Left renal pelvis (tissue), 4 donors: ENCODE measurements around the gene NFIL3. TPM values are rescaled to one million over a fixed set of nuclear protein-coding genes. Genes with fewer than 3 reads are reported as not detected.
A peak's percentile ranks its signal among the peaks of the same experiment; 100 is the strongest.

Experiments
- DNase-seq, 4 donors: peaks; one replicate each; pipeline ENCODE4 v3.0.0-alpha.2; 2013; ENCODE audit warnings: low read depth in 4 of 4, low spot score in 3 of 4
- polyA plus RNA-seq, 4 donors: library from polyadenylated mRNA; unstranded; fragments of 120-200 nt; gene quantifications; one replicate each; pipeline ENCODE4 v1.2.1, GENCODE V29; 2013; ENCODE audit not compliant: insufficient read length in 4 of 4

NFIL3 gene
- polyA plus RNA-seq, 4 donors = 24.2 to 51.8 (median 35.8) TPM

DNA sequence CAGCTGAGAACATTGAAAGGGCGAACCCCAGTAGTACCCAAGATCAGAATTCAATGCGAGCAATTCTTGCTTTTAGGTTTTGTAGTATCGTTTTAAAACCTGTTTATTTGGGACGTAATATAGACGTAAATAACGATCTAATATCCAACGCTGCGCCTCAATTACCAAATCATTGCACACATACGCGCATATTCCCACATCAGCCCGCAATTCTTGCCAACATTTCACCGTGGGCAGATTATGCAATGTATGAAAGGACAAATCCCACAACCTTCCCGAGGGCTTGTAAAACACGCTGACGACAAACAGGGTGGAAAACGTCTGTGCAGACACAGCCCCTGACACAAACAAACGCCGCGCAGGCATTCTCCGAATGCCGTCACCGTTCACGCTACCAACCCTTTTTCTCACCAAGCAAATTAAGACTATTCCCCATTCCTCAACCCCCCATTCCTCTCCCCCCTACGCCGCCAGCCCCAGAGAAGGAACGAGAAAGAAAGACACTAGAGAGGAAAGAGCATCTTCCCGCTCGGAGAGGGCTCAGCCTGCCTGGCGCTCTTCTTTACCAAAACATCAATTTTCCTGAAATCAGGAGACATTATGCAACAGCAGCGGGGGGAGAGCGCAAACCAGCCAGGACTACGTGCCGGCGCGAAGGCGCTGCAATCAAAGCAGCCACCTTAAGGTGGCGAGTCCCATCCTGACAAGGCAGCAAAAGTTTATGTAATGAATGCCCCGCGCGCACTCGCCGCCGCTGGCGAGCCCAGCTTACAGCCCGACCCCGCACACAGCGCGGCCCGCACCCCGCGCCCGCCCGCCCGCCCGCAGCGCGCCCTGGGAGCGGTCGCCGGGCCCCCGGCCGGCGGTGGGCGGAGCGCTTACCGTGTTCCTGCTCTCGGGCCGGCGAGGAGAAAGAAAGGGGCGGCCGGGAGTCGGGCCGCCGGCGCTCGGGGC lies 597 bp downstream of the NFIL3 start:
- DNase-seq = peak in 2 of 4 donors; percentile 53 to 54

DNA sequence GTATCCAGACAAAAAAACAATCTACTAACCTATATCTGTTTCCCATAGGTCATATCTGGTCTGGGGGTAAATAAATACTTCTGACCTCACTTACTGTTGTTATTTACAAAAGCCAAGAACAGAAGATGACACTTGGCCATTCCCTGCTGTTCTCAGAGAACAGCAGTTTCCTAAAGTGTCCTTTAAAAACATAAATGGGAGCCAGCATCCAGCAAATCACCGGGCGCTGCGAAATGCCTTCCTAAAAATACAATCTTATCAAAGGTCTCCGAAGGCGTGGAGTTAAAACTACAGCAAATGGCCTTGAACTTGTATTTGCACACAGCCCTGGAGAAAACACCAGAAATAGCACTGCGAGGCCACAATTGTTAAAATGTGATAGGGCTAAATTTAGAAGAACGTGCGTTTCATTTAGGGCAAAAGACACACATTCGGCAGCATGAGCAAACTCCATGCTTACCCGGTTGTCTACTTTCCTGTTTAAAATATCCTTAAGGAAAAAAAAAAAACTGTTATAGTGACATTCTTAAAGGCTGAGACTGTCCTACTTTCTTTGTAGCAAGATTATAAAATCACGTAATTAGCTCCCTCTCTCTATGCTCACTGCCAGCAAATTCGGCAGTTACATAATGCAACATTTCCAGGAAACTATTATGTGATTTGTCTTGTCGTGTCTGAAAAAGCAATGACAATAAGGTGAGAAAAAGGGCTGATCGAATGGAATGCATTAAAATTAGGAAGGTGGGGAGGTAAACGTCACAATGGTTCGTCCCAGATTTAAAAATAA lies 1.5 kb downstream of the NFIL3 start:
- peak in 2 of 4 donors; percentile 29 to 41 for DNase-seq

DNA sequence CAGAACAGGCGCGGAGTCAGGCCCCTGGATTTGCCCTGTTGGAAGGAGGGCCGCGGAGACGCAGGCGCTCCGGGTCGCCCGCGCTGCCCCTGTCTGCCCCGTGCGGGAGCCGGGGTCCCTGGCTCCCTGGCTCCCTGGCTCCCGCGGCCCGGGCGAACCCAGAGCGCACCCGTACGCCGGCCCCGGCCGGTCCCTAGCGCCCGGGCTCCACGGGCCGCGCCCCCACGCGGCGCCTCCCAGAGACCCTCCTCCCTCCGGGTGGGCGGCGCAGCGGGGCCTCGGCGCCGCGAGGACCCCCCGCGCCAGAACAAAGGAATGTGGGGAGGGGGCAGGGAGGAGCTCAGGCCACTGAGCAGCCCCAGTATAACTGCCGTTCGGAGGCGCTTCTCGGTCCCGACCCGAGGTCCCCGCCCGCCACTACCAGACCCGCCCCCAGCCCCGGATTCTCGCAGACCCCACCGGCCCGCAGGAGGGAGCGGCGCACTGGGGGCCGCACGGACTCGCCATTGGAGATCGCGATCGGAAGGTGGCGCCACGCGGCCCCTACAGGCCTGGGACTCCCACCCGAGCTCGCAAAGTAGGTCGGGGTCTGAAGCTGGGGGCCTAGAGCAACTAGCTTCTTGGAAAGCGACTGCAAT lies 2.4 kb downstream of the NFIL3 start:
- DNase-seq = peak in 2 of 4 donors; percentile 36 to 48

DNA sequence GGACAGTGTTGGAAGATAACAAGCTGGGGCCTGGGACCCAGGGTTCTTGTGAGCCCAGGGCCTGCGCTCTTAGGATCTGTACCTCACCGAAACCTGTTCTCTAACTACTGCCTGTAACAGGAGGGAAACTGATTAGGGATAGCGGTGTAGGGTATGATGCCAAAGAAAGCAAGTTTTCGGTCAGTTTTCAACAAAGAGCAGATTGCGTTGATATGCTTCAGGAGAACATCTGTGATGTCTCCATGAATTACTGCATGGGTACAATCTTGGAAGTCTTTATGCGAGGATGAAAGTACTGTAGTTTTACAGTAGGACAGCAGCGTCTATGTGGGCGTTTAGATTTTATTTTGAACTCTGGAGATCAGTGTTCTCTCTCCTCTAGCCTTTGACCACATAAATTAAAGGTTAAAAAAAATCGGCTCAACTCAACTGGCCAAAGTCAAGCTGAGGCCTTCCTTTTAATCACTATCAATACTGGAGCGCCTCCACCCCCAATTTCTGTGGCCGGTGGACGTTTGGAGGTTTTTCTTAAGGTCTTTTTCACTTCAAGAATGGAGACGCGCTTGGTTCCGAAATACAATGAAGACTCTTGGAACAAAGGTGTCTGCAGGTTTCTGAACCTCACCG lies 3.0 kb downstream of the NFIL3 start:
- DNase-seq = peak in 1 of 4 donors; percentile 16

DNA sequence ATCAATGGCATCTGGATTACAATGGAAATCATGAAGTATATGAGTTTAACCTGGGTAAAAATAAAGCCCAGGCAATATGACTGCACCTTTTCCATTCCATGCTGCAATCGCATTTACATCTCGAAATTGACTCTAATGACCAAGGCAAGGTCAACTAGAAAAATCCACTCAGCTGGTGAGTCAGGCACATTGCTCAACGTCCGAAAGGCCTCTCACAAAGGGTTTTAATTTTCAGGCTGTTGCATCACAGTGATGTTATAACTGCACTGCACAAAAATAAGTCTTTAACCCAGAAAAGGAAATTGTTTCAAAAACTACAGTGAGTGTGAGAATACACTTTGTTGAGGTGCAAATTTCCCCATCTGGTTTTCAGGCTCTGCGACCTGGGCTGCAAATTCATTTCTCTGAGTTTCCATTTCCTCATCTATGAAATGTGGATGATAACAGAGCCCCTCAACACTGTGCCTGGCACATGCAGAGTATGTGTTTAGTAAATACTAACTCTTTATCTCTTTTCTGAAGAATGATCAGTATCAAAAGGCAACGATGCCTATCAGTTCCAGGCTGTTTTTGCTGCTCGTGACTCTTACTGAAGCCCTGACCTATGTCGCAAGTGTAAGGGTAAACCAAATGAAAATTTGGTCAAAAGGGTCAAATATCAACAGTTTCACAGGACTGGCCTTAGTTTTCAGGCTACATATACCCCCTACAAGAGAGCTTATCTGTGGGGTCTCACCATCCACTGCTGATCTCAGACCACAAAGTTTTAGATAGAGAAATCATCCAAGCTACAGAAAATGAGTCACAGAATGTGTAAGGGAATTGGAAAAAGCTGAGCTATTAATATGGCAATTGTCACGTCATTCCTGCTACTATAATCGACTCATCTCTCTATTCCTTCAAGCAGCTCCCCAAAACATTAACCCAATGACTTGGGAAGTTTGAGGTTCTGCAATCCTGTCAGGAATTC lies 4.1 kb downstream of the NFIL3 start:
- no peak for DNase-seq

DNA sequence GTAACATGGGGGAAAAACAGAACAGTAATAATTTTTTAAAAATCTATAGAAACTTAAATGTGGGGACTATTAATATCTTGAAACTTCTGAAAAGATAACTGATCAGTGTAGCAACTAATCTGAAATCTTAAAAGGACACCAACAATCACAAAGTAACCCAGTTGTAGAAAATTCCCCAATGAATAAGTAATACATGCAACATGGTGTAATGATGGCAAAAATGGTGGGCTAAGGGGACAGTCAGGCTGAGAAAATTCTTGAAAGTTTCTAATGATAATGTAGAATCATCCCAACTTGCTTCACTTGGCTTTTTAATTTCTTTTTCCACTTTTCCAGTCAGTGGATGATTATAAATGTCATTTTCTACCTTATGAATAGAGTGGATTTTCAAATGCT lies 5.4 kb downstream of the NFIL3 start:
- no peak for DNase-seq

DNA sequence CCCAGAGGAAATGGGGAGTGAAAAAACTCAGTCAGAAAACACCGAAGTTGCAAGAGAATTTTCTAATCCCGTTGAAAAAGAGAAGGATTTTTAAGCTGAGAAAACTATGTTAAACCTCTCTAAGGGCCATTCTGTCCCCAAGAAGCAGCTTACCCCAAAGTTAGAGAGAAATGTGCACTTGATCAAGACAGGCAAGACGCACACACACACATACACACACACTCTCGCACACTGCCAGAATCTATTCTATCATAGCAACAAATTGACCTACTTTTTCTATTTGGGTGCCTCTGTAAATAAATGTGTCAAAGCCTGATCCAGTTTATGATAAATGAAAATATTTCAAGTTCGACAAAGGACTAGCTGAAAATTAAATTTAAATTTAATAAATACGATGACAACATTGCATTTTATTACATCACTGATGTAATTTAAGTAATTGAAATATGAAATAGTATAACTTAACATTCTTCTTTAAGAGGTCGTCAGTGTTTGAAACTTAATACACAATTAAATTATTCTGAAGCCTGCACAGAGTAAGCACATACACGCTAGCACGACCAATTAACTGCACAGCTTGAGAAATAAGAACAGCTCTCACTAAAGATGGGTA lies 5.9 kb downstream of the NFIL3 start:
- no peak for DNase-seq

DNA sequence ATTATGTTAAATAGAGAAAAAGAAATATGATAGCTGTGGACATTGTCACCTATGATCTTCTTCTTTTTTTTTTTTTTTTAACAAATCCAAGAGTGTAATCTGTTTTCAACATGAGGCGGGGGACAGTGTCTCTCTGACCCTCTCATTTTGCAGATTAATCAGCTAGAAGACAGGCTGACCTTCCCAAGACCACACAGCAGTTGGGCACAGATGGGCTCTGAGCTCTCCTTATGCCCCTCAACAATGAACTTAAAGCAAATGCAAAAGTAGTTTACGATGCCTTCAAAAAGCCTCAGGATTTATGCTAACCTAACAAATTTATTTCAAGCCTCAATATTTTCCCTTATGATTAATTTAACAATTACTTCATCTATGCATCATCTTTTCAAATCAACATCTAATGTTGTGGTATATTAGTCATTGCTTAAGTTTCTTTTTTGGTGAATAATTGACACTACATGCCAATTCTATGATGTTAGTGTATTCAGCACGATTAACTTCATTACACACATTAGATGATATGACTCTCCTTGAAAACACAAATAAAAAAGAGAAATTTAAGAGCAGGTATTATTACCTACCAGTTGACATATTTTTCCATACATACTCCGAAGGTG lies 7.4 kb downstream of the NFIL3 start:
- no peak for DNase-seq

DNA sequence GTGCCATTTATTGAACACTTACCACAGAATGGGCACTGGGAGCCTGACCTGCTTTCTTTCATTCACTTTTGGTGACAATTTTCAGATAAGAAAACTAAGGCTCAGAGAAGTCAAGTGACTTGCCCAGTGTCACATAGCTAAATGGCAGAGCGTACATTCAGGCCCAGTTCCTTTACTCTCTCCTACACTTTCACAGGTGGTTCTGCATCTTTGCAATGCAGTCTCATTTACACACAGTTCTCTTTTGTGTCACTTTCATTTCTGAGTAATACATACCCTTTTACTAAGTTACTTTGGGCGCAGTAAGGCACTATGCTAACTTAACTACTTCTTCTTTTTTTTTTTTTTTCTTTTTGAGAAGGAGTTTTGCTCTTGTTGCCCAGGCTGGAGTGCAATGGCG lies 8.3 kb downstream of the NFIL3 start:
- no peak for DNase-seq

DNA sequence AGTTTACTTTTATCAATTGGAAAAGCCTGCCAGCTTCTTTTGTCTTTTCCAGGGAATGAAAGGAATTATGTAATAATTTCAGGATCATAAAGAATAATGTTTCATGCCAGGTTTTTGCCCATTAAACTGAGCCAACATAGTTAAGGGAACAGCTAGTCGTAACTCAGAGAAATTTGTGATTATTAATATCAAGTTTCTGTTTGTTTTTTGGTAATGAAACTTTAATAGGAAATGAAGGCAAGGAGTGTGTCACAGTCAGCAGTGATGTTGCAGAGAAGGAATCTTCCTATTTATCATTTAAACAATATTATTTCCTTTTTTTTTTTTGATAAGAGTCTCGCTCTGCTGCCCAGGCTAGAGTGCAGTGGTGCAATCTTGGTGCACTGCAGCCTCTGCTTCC lies 10.7 kb downstream of the NFIL3 start:
- no peak for DNase-seq

DNA sequence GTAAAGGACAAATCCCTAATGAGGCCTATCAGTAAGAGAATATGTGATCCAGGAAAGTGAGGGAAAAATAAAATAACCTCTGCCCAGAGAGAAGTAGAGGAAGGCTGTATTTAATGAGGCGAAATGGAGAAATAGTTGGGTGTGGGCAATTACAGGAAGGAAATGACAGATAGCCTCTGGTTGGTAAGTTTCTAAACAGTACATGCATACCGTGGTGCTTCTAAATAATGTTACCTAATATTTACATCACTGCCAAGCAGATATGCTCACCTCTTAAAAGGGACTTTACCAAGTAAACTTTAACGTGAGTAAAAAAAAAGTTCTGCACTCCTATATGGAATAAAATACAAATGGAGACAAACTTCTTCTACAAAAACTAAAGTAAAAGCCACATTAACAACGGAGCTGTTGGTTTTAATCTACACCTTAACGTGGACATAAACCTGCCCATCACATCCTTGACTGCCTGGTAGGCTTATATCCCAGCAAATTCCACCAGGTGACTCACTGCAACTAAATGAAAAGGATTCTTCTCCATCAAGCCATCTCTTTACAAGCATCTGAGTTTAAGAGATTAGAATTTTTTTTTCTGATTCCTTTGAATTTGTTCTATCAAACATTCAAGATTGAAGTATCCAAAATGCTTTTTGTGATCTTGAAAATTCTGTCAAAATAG lies 12.4 kb downstream of the NFIL3 start:
- no peak for DNase-seq

DNA sequence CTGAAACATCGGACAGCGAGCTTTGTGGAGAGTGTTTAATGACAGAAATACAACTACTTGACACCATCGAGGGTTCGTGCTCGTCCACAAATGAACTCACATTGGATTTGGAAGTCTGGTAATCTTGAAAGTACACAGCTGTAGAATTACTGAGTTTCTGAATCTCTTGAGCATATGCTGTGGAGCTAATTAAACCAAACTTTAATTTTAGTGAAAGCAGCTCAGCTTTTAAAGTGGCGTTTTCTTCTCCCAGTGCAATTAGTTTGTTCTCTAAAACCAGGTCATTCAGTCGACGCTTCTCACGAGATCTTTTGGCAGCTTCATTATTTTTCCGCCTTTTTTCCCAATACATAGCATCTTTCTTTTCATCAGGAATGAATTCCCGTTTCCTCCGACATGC lies 13.5 kb downstream of the NFIL3 start:
- DNase-seq = no peak

DNA sequence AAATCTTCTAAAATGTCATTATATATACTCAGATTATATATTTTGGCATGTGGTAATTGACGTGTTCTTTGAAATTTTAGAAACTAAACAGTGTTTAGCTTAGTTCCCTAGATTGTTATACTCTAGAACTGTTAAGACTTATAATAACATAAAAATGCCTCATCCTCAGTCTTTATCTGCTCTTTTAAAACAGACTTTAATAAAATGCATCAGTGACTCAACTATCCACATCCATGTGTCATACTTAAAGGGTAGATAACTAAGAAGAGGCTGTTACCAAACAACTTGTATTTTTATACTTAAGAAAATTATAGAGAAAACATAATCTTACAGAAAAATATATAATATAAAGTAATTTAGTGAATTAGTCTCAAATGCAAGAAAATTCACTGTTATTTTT lies 15.2 kb downstream of the NFIL3 start:
- DNase-seq = no peak

DNA sequence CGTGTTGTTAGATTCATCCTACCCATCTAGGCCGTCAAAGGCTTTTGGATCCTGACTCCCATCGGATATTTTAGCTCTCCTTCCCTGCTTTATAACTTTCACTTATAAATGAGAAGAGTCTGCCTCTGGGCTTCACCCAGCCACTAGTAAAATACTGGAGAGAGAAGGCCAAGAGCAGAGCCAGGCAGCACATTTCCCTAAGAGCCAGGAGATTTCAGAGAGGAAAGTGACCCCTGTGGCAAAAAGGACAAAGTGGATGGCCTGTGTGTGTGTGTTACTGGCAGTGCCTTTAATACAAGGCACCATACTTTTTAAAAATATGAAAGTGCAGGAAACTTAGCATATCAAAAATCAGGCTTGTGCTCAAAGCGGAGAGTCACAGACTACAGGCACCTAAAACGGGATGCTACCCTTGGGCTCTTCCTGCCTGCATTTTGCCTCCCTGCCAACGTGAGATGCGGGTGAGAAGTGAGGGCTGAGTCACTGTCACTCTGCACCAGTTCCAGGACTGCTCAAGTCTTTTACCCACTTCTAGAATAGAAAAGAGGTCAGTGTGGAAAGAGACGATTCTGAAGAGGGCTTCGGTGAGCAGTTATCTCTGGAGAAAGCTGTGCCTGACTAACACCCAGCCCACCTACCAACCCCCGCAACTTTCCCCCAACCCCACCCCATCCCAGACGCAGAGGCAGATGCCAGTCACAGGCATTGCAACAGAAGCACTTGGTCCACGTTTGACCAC lies 15.9 kb downstream of the NFIL3 start:
- no peak for DNase-seq

DNA sequence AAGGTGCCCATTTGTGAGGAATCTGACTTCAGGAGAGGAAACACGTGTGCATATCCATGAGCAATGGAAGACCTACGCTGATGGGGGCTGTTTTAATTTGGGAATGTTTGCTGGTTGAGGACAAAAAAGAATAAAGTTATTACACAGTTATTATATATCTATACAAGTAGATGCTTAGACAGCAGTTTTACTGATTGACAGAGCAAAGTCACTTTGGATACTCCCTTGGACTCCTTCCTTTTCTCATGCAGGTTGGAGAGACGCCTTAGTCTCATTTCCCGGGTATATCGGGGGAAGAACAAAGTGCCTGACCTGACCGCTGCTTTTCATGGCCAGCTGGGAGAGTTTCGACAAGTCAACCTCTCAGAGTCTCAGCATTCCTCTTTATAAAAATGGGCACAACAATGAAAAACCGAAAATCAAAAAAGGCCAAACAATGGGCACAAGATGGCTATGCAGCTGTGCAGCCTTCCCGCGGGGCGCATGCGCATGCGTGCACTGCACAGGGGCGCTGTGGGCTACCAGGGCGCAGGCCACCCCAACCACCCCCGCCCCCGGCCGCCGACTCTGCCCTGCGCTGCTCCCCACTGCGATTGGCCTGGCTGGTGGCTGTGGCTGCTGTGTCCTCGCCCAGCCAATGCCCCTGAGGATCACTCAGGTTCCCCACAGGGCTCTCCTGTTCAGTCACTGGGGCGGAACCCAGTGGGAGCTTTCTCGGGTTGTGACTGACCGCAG lies 18.1 kb downstream of the NFIL3 start:
- DNase-seq = no peak

DNA sequence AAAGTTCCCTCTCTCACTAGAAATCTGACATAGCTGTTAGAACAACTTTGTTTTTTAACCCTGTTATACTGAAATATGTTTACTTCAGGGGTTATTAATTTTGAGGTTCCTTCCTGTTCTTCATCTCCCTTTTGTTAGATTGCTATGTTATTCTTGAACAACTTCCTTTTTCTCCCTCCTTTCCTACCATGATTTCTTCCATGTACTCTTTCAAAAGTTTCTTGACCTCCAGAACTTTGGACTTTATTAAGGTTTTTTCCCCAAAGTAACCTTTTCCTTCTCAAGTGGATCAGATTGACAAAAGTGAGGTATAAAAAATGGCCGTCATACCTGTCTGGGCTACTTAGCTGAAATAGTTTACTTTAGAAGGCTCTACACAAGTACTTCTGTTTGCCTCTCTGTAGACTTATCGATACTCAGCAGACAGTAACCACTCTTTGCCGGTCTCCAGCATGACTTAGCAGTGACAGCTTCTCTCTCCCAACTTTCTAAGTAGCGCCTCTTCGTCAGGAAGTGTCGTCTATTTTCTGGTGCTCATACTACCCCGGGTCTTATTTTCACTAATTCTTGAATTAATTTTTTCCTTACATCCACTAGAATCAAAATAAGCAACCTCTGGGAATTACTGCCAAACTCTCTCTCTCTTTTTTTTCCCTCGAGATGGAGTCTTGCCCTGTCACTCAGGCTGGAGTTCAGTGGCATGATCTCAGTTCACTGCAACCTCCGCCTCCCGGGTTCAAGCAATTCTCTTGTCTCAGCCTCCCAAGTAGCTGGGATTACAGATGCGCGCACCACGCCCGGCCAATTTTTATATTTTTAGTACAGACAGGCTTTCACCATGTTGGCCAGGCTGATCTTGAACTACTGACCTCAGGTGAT lies 19.7 kb downstream of the NFIL3 start:
- DNase-seq = no peak
